Tongue (tissue), 2 donors: ENCODE results near the gene CSTPP1. TPM values are rescaled to one million over a fixed set of nuclear protein-coding genes. Genes with fewer than 3 reads are reported as not detected.
A peak's percentile ranks its signal among the peaks of the same experiment; 100 is the strongest.

Source experiments
- DNase-seq: peaks from one replicate; pipeline ENCODE4 v3.0.0-alpha.2; 2015
- total RNA-seq: library from RNA; depleted of rRNA; stranded (reverse); fragments of >200 nt; gene quantifications from one replicate; pipeline ENCODE4 v1.2.3, GENCODE V29; 2014

Gene CSTPP1
- total RNA-seq, result 15.2 TPM

- peak; percentile 97 for DNase-seq
Measured at GRCh38 chr11:46936138-46937110, at the start of gene CSTPP1. Gene CSTPP1, plus strand, starts transcription at chr11:46936761. Its CDS starts 45 bp downstream, at chr11:46936806.

GRCh38 chr11:46888636-46889035, 47.9 kb upstream of the CSTPP1 start:
- no peak for DNase-seq

- no peak for DNase-seq
Measured at GRCh38 chr11:46889251-46889650, 47.3 kb upstream of the CSTPP1 start.

GRCh38 chr11:46889689-46890475, 46.7 kb upstream of the CSTPP1 start:
- DNase-seq, result peak; percentile 90

GRCh38 chr11:46890665-46891064, 45.9 kb upstream of the CSTPP1 start:
- no peak for DNase-seq

- DNase-seq, result no peak
Measured at GRCh38 chr11:46892109-46892508, 44.5 kb upstream of the CSTPP1 start.

- DNase-seq, result no peak
Measured at GRCh38 chr11:46892838-46893237, 43.7 kb upstream of the CSTPP1 start.

GRCh38 chr11:46894506-46894905, 42.1 kb upstream of the CSTPP1 start:
- no peak for DNase-seq

- no peak for DNase-seq
Measured at GRCh38 chr11:46894961-46895360, 41.6 kb upstream of the CSTPP1 start.

- DNase-seq, result no peak
Measured at GRCh38 chr11:46895821-46896220, 40.7 kb upstream of the CSTPP1 start.

- peak; percentile 57 for DNase-seq
Measured at GRCh38 chr11:46896719-46897406, 39.7 kb upstream of the CSTPP1 start.

- DNase-seq, result no peak
Measured at GRCh38 chr11:46898396-46899095, 38.0 kb upstream of the CSTPP1 start.

GRCh38 chr11:46899501-46900025, 37.0 kb upstream of the CSTPP1 start:
- DNase-seq, result no peak

- no peak for DNase-seq
Measured at GRCh38 chr11:46900091-46900746, 36.3 kb upstream of the CSTPP1 start.

- no peak for DNase-seq
Measured at GRCh38 chr11:46901156-46901555, 35.4 kb upstream of the CSTPP1 start.

GRCh38 chr11:46902694-46903093, 33.9 kb upstream of the CSTPP1 start:
- DNase-seq, result no peak

GRCh38 chr11:46903846-46904245, 32.7 kb upstream of the CSTPP1 start:
- peak; percentile 91 for DNase-seq

- DNase-seq, result no peak
Measured at GRCh38 chr11:46905806-46906205, 30.8 kb upstream of the CSTPP1 start.

- no peak for DNase-seq
Measured at GRCh38 chr11:46906609-46907041, 29.9 kb upstream of the CSTPP1 start.

GRCh38 chr11:46907606-46908005, 29.0 kb upstream of the CSTPP1 start:
- DNase-seq, result no peak
